AG04450 (cell line): ENCODE data around the gene NEUROD2. TPM values are rescaled to one million over a fixed set of nuclear protein-coding genes. Genes with fewer than 3 reads are reported as not detected.

Experiments
- CTCF ChIA-PET: fragments of 300-600, 350-600 bp; formaldehyde crosslinking; extraction: SDS; loops from one replicate; lab custom pipeline; 2022; ENCODE audit warnings: antibody characterized with exemption, inconsistent platforms; lab: Charles Lee
- POLR2A ChIA-PET: fragments of 350-600 bp; formaldehyde crosslinking; extraction: SDS; loops from one replicate; lab custom pipeline; 2021; ENCODE audit warnings: antibody characterized with exemption, inconsistent platforms; lab: Yijun Ruan, JAX
- DNase-seq: peaks from one replicate; pipeline ENCODE4 v3.0.0-alpha.2; 2011; ENCODE audit warnings: low read depth, low spot score
- H3K27ac ChIP-seq: one replicate; pipeline ENCODE4 v1.5.1; 2012; ENCODE audit warnings: low read depth, low read length, control low read depth
- H3K27me3 ChIP-seq: one replicate; pipeline ENCODE4 v1.6.0; 2012; ENCODE audit warnings: low read length; ENCODE audit not compliant: control insufficient read depth, insufficient read depth
- H3K4me3 ChIP-seq: 2 replicates; pipeline ENCODE4 v1.5.1; 2011; ENCODE audit warnings: mild to moderate bottlenecking, low read depth, low read length, control low read depth
- H3K9me3 ChIP-seq: 2 replicates; pipeline ENCODE4 v1.5.1; 2012; ENCODE audit warnings: low read length; ENCODE audit not compliant: control insufficient read depth, insufficient read depth
- polyA plus RNA-seq: library from polyadenylated mRNA; depleted of rRNA; stranded (reverse); fragments of >200 nt; gene quantifications from 2 replicates; pipeline ENCODE4 v1.2.3, GENCODE V29; 2011
- TF ChIP-seq, protein P1 (sequence below): IDR thresholded peaks from 2 replicates; pipeline ENCODE4 v1.5.1; 2011; ENCODE audit warnings: low read depth, low read length, control low read depth, inconsistent platforms

Gene NEUROD2
- polyA plus RNA-seq, 1 experiment, result not detected

DNA sequence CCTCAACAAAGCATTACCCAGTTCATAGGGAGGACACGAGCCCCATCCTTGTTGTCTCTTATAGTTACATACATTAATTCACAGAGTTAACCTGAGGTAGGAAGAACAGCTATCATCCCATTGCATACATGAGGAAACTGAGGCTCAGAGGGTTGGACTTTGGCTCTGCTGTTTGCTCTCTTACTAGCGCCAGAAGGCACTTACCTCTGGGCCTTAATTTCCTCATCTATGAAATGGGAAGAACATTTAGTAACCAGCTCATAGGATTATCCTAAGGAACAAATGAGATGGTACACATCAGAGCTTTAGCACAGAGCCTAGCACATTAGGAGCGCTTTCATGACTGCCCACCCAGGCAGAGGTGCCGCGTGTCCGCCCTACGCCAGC lies 27.6 kb downstream of the NEUROD2 start:
- no peak for DNase-seq
- no peaks in the 10 kb centered on the region for H3K9me3 ChIP-seq
- H3K27me3 ChIP-seq, result peaks cover 32% of the 10 kb centered on the region
- H3K4me3 ChIP-seq, result no peak overlapping the region
- ChIA-PET POLR2A (no interaction called here), CTCF (interaction anchor here (0.8 to 2.0 kb wide), 2 partner anchors 32 to 42 kb away, joined by 3 to 9 read pairs; no protein-coding TSS in a partner anchor)
- no peak overlapping the region for H3K27ac ChIP-seq
- TF ChIP-seq, protein P1, sequence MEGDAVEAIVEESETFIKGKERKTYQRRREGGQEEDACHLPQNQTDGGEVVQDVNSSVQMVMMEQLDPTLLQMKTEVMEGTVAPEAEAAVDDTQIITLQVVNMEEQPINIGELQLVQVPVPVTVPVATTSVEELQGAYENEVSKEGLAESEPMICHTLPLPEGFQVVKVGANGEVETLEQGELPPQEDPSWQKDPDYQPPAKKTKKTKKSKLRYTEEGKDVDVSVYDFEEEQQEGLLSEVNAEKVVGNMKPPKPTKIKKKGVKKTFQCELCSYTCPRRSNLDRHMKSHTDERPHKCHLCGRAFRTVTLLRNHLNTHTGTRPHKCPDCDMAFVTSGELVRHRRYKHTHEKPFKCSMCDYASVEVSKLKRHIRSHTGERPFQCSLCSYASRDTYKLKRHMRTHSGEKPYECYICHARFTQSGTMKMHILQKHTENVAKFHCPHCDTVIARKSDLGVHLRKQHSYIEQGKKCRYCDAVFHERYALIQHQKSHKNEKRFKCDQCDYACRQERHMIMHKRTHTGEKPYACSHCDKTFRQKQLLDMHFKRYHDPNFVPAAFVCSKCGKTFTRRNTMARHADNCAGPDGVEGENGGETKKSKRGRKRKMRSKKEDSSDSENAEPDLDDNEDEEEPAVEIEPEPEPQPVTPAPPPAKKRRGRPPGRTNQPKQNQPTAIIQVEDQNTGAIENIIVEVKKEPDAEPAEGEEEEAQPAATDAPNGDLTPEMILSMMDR, result no peak

DNA sequence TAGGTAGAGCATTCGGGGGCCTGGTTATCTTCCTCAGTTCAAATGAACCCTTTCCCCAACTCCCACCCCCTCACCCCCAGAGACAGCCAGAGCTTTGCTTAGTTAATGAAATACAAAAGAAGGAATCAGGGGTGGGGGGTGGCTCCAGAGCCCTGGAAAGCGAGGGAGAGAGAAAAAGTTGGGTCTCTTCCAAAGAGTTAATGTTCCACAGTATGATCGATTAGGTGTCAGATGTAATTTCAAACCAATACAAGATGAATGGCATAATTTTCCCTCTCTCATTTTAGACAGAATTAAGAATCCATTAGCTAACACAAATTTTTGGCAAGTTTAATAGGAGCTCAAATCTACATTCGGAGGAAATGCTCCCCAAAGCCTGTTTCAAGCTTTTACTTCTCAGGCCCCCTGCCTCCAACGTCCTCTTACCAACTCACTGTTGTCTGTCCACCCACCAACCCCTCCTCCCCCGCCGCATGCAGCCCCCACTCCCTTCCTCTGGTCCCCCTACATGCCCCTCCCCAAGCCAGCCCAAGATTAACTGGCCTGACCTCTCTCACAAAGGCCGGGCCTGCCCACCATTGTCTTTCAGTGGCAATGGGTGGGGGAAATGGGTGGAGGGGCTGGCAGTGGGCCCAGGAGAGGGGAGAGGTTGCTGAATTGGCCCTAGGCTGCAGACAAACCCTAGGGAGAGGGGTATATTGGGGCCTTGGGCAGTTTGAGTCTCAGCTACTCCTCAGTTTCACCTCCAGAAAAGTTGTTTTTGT lies 28.2 kb downstream of the NEUROD2 start:
- TF ChIP-seq, protein P1, result no peak
- no peak for DNase-seq
- Histone ChIP-seq H3K4me3 (no peak overlapping the region), H3K27me3 (peaks cover 32% of the 10 kb centered on the region), H3K27ac (no peak overlapping the region), H3K9me3 (no peaks in the 10 kb centered on the region)
- ChIA-PET CTCF (interaction anchor here (0.6 to 2.0 kb wide), 4 partner anchors 31 to 74 kb away, joined by 3 to 9 read pairs (median 4); no protein-coding TSS in a partner anchor), POLR2A (no interaction called here)

DNA sequence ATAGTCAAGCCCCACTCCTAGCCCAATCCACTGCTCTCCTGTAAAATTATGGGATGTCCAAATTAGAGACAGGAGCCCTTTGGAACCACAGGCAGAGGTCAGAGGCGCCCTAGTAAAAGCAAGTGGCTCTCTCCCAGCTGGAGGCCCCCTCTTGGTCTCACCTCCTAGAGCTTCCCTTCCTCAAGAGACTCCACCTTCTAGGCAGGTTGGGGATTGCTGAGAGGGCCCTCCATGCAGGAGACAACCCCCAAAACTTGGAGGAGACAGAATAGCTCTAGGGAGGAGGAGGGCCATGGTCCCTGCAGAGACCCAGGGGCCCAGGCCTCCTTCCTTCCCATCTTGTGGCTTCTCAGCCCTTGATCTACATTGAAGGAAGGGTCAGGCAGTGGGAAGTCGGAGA lies 29.4 kb downstream of the NEUROD2 start:
- CTCF ChIA-PET, result interaction anchor here (1.7 kb wide), 1 partner anchor 45 kb away, joined by 6 read pairs; no protein-coding TSS in a partner anchor
- TF ChIP-seq, protein P1, result no peak
- POLR2A ChIA-PET, result no interaction called here
- H3K9me3 ChIP-seq, result no peaks in the 10 kb centered on the region
- no peak overlapping the region for H3K4me3 ChIP-seq
- DNase-seq, result no peak
- no peak overlapping the region for H3K27ac ChIP-seq
- H3K27me3 ChIP-seq, result peaks cover 32% of the 10 kb centered on the region

DNA sequence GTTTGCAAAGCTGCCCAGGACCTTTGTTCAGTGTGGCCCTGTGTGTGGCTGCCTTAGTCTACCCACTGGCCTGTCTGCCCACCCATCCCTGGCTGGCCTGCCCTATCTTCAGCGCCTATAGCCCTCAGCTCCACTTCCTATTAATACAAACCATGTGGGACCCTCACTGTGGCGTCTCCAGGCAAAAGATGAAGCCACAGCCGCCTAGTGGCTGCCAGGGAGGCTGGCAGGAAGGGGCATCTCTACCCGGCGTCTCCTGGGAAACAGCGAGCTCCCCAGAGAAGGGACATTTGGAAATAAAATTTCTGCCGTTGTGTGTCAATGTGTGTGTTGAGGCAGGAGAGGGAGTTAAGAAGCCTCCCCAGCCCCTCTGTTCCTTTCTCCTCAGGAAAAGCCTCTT lies 31.5 kb downstream of the NEUROD2 start:
- ChIA-PET POLR2A (no interaction called here), CTCF (interaction anchor here (0.5 to 2.2 kb wide), 10 partner anchors 11 to 787 kb away, joined by 3 to 11 read pairs (median 6); no protein-coding TSS in a partner anchor)
- TF ChIP-seq, protein P1, result peak; percentile 63
- H3K4me3 ChIP-seq, result no peak overlapping the region
- H3K27me3 ChIP-seq, result peaks cover 27% of the 10 kb centered on the region
- no peak for DNase-seq
- no peaks in the 10 kb centered on the region; the same call in 1 of the 2 replicates for H3K9me3 ChIP-seq
- H3K27ac ChIP-seq, result no peak overlapping the region
